Liver (tissue), 3 donors: Measurements from ENCODE around the gene ZNF8.

ENCODE experiments used
- ATF3 ChIP-seq: IDR thresholded peaks from 2 replicates; pipeline ENCODE4 v1.6.1; 2016; ENCODE audit warnings: antibody characterized with exemption
- CTCF ChIP-seq: fragments of 150-350 bp; IDR thresholded peaks from 2 replicates; pipeline ENCODE4 v1.5.1; 2017; ENCODE audit warnings: improper control_type of control experiment, low read depth, low read length; ENCODE audit not compliant: missing input control
- EGR1 ChIP-seq, 2 donors: IDR thresholded peaks; 2 replicates each; pipeline ENCODE4 v1.6.1; 2016 to 2018; ENCODE audit warnings: antibody characterized with exemption in 2 of 2, low read depth in 2 of 2
- GABPA ChIP-seq, 2 donors: IDR thresholded peaks in 1 of 2; conservative IDR thresholded peaks in 1 of 2; 2 replicates each; pipeline ENCODE4 v1.6.1; 2016; ENCODE audit warnings: antibody characterized with exemption in 2 of 2, mild to moderate bottlenecking in 1 of 2, moderate library complexity in 1 of 2
- JUND ChIP-seq, 2 donors: IDR thresholded peaks; 2 replicates each; pipeline ENCODE4 v1.6.1; 2016; ENCODE audit warnings: antibody characterized with exemption in 2 of 2
- MAX ChIP-seq: IDR thresholded peaks from 2 replicates; pipeline ENCODE4 v1.6.1; 2016; ENCODE audit warnings: antibody characterized with exemption
- NR2F2 ChIP-seq: IDR thresholded peaks from 2 replicates; pipeline ENCODE4 v1.6.1; 2016; ENCODE audit warnings: antibody characterized with exemption
- RAD21 ChIP-seq, 2 donors: IDR thresholded peaks; 2 replicates each; pipeline ENCODE4 v1.6.1; 2016; ENCODE audit warnings: antibody characterized with exemption in 2 of 2, mild to moderate bottlenecking in 2 of 2
- REST ChIP-seq: IDR thresholded peaks from 2 replicates; pipeline ENCODE4 v1.6.1; 2016; ENCODE audit warnings: antibody characterized with exemption, mild to moderate bottlenecking
- RXRA ChIP-seq, 2 donors: IDR thresholded peaks; 2 replicates each; pipeline ENCODE4 v1.6.1; 2017 to 2018; ENCODE audit warnings: antibody characterized with exemption in 2 of 2, mild to moderate bottlenecking in 1 of 2
- TAF1 ChIP-seq: conservative IDR thresholded peaks from 2 replicates; pipeline ENCODE4 v1.6.1; 2016; ENCODE audit warnings: antibody characterized with exemption, mild to moderate bottlenecking
- YY1 ChIP-seq: IDR thresholded peaks from 2 replicates; pipeline ENCODE4 v1.6.1; 2016; ENCODE audit warnings: antibody characterized with exemption, mild to moderate bottlenecking
- ZBTB33 ChIP-seq: IDR thresholded peaks from 2 replicates; pipeline ENCODE4 v1.6.1; 2016; ENCODE audit warnings: antibody characterized with exemption
- donor health status: healthy.
- donor health status: healthy.

- TF ChIP-seq MAX = no peak
- TF ChIP-seq RAD21 (IDR thresholded peaks at IDR 0.05) = no peak
- no peak for TF ChIP-seq CTCF
- TF ChIP-seq JUND (IDR thresholded peaks at IDR 0.05) = no peak
- no peak for TF ChIP-seq REST
- TF ChIP-seq ATF3 = no peak
- no peak for TF ChIP-seq TAF1
- TF ChIP-seq GABPA (IDR thresholded peaks at IDR 0.05 in 1 of 2, conservative IDR thresholded peaks at IDR 0.05 in 1 of 2) = no peak
- TF ChIP-seq ZBTB33 = no peak
- no peak for TF ChIP-seq EGR1 (IDR thresholded peaks at IDR 0.05; ENCODE audit: low read depth in 2 of 2)
- TF ChIP-seq NR2F2 = no peak
- no peak for TF ChIP-seq RXRA (IDR thresholded peaks at IDR 0.05)
- TF ChIP-seq YY1 = no peak
Observed at GRCh38 chr19:58338336-58338735, 59.6 kb downstream of the ZNF8 start.
